Fibroblast of villous mesenchyme (primary cell): ENCODE data around the gene SLIRP. TPM values are rescaled to one million over a fixed set of nuclear protein-coding genes. Genes with fewer than 3 reads are reported as not detected.
A peak's percentile ranks its signal among the peaks of the same experiment; 100 is the strongest.

Experiments used
- DNase-seq: peaks from one replicate; pipeline ENCODE4 v3.0.0-alpha.2; 2010; ENCODE audit warnings: low read depth
- H3K4me3 ChIP-seq: 2 replicates; pipeline ENCODE4 v1.5.1; 2011; ENCODE audit warnings: low read depth, mild to moderate bottlenecking, low read length
- total RNA-seq: library from RNA; depleted of rRNA; stranded (reverse); fragments of >200 nt; gene quantifications from 2 replicates; pipeline ENCODE4 v1.2.3, GENCODE V29; 2012
- TF ChIP-seq, protein P1 (sequence below): IDR thresholded peaks from 2 replicates; pipeline ENCODE4 v1.5.1; 2012; ENCODE audit warnings: low read depth, mild to moderate bottlenecking, low read length; ENCODE audit not compliant: insufficient read depth

Gene SLIRP
- total RNA-seq, 1 donor = 108 TPM

DNA sequence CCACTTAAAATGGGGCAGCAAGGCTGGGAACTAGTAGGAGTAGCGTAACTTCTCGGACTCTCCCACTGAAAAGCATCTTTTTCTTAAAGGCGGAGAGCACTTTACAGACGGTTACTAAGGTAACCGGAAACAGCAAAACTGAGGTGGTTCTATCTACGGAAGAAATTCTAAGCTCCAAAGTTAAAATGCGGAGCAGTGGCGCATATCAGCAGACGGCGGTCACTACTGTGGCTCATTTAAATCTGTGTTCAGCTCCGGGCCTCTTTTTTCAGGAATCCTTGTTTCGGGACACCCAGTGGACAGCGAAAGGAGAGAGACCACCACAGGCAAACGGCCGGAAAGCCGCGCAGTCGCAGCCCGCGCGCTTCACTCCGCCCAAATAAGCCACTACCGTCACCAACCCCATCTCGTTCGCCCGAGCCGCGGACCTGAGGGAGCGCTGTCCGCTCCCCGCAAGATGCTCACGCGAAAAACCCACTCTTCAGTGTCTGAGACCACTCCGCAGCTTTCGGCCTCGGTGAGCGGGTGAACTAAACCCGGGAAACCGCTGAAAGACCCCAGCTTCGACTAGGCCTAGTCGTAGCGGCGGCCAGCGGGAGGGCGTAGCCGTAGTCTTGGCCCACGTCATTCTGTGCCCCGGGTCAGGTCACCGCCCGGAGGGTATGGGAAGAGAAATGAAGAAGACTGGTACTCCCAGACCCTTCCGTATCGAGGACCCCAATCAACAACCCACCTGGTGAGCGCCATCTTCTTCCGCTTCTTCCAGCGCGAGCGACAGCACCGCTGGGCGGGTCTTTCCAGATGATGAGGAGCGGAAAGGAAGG lies 52.7 kb downstream of the SLIRP start, which contains the start of gene SNW1:
Gene SNW1 (minus strand): TSS at position 776 of the 824 bp plus-strand sequence. CDS start 29 bp downstream, at position 747.
- TF ChIP-seq, protein P1, sequence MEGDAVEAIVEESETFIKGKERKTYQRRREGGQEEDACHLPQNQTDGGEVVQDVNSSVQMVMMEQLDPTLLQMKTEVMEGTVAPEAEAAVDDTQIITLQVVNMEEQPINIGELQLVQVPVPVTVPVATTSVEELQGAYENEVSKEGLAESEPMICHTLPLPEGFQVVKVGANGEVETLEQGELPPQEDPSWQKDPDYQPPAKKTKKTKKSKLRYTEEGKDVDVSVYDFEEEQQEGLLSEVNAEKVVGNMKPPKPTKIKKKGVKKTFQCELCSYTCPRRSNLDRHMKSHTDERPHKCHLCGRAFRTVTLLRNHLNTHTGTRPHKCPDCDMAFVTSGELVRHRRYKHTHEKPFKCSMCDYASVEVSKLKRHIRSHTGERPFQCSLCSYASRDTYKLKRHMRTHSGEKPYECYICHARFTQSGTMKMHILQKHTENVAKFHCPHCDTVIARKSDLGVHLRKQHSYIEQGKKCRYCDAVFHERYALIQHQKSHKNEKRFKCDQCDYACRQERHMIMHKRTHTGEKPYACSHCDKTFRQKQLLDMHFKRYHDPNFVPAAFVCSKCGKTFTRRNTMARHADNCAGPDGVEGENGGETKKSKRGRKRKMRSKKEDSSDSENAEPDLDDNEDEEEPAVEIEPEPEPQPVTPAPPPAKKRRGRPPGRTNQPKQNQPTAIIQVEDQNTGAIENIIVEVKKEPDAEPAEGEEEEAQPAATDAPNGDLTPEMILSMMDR = no peak

DNA sequence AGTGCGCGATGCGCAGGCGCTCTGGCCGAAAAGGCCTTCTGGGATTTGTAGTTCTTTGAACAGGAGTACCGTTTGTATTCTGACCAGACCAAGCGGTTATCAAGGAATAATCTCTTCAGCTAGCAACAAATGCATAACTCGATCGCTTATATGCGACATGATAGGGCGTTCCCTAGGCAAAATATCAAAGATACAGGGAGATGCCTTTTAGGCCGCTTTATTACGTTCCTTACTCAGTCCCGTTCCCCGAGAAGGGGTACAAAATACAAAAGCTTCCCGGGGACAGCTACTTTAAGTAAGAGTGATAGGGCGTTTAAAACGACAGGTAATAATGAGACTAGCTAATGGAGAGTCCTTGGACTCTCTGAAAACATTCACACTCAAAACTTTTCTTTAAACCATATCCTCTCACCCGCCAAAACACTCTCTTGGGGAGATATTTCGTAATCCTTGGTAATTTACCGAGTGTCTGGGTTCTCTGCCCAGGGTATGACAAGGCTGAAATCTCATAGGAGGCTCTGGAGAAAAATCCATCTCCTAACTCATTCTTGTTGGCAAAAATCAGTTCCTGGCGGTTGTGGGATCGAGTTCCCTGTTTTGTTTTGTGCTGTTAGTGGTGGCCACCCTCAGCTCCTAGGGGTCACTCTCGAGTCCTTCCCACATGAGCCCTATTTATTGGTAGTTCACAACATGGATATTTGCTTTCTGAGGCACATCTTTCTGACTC lies 53.5 kb downstream of the SLIRP start:
- TF ChIP-seq, protein P1 = peak; percentile 38
- H3K4me3 ChIP-seq = peak overlapping the region; percentile 100
- DNase-seq = peak; percentile 53

More for the DNA sequence above, 52.7 kb downstream of the SLIRP start, which contains the start of gene SNW1:
- H3K4me3 ChIP-seq = peak within 1 kb of the TSS; percentile 100
- DNase-seq = peak; percentile 94

GRCh38 chr14:77763316-77763715 lies 55.4 kb downstream of the SLIRP start:
- DNase-seq = no peak
- no peak overlapping the region for H3K4me3 ChIP-seq
- TF ChIP-seq, protein P1 = no peak

- H3K4me3 ChIP-seq = no peak overlapping the region
- TF ChIP-seq, protein P1 = no peak
- no peak for DNase-seq
Observed at GRCh38 chr14:77763978-77764377, 56.1 kb downstream of the SLIRP start.

Other genes starting within 250 kb of the SLIRP start
- gene ISM2, start 209.3 kb upstream of the SLIRP start, total RNA-seq = under 0.01 TPM in 1 of 2 replicates, not detected in the other
- gene SPTLC2, start 91.5 kb upstream of the SLIRP start, total RNA-seq = 38.3 and 48.4 TPM in 2 replicates
- 8.7 and 11.7 TPM in 2 replicates for gene ALKBH1, start 80 bp upstream of the SLIRP start, total RNA-seq
- gene SNW1, start 53.1 kb downstream of the SLIRP start, total RNA-seq = 56.6 and 58.9 TPM in 2 replicates
- 6.5 and 10.3 TPM in 2 replicates for gene ADCK1, start 92.0 kb downstream of the SLIRP start, total RNA-seq